Glomerular endothelial cell (primary cell): ENCODE measurements around the gene GAS7. TPM values are rescaled to one million over a fixed set of nuclear protein-coding genes. Genes with fewer than 3 reads are reported as not detected.

Experiments
- DNase-seq: peaks from one replicate; pipeline ENCODE4 v3.0.0-alpha.2; 2011; ENCODE audit warnings: low read depth, low spot score; ENCODE audit errors: extremely low read depth
- total RNA-seq: library from RNA; depleted of rRNA; stranded (reverse); fragments of >200 nt; gene quantifications from 2 replicates; pipeline ENCODE4 v1.2.3, GENCODE V29; 2015

GAS7 gene
- total RNA-seq, 1 donor from 2014 or later, result 1.2 TPM

GRCh38 chr17:9900044-9900594, 298.3 kb downstream of the GAS7 start:
- DNase-seq, result no peak

- no peak for DNase-seq
These were observed 298.9 kb downstream of the GAS7 start for GRCh38 chr17:9899280-9900043.

GRCh38 chr17:9898812-9899211, 299.6 kb downstream of the GAS7 start:
- DNase-seq, result no peak

- no peak for DNase-seq
These were observed 300.9 kb downstream of the GAS7 start for GRCh38 chr17:9897372-9897968.

GRCh38 chr17:9895923-9896322, 302.5 kb downstream of the GAS7 start:
- no peak for DNase-seq

- DNase-seq, result no peak
These were observed 304.2 kb downstream of the GAS7 start for GRCh38 chr17:9894231-9894630.

- no peak for DNase-seq
These were observed 304.9 kb downstream of the GAS7 start for GRCh38 chr17:9893411-9894012.

- DNase-seq, result no peak
These were observed 308.3 kb downstream of the GAS7 start for GRCh38 chr17:9890124-9890523.

GRCh38 chr17:9887508-9887907, 310.9 kb downstream of the GAS7 start:
- no peak for DNase-seq

- DNase-seq, result no peak
These were observed 312.1 kb downstream of the GAS7 start for GRCh38 chr17:9886141-9886930.

- no peak for DNase-seq
These were observed 315.0 kb downstream of the GAS7 start for GRCh38 chr17:9883451-9883850.

GRCh38 chr17:9880582-9880999, 317.8 kb downstream of the GAS7 start:
- no peak for DNase-seq

GRCh38 chr17:9878786-9879525, 319.4 kb downstream of the GAS7 start:
- no peak for DNase-seq

- no peak for DNase-seq
These were observed 320.1 kb downstream of the GAS7 start for GRCh38 chr17:9878356-9878755.

GRCh38 chr17:9875441-9875840, 323.0 kb downstream of the GAS7 start:
- DNase-seq, result no peak

- DNase-seq, result no peak
These were observed 323.7 kb downstream of the GAS7 start for GRCh38 chr17:9874722-9875121.

GRCh38 chr17:9872852-9873251, 325.6 kb downstream of the GAS7 start:
- DNase-seq, result no peak

GRCh38 chr17:9868552-9868951, 329.9 kb downstream of the GAS7 start:
- DNase-seq, result no peak

- DNase-seq, result no peak
These were observed 332.8 kb downstream of the GAS7 start for GRCh38 chr17:9865586-9865985.

GRCh38 chr17:9862949-9863348, 335.5 kb downstream of the GAS7 start:
- no peak for DNase-seq
